Measurements from ENCODE around the gene LRRC61.
A peak's percentile ranks its signal among the peaks of the same experiment; 100 is the strongest.
"Not testable (repeated sequence)": the region's sequence is repeated elsewhere in the genome, so short reads cannot be mapped to it uniquely, and the experiment has no call there.

Gene LRRC61, protein sequence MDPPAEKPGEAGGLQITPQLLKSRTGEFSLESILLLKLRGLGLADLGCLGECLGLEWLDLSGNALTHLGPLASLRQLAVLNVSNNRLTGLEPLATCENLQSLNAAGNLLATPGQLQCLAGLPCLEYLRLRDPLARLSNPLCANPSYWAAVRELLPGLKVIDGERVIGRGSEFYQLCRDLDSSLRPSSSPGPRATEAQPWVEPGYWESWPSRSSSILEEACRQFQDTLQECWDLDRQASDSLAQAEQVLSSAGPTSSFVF

DNA sequence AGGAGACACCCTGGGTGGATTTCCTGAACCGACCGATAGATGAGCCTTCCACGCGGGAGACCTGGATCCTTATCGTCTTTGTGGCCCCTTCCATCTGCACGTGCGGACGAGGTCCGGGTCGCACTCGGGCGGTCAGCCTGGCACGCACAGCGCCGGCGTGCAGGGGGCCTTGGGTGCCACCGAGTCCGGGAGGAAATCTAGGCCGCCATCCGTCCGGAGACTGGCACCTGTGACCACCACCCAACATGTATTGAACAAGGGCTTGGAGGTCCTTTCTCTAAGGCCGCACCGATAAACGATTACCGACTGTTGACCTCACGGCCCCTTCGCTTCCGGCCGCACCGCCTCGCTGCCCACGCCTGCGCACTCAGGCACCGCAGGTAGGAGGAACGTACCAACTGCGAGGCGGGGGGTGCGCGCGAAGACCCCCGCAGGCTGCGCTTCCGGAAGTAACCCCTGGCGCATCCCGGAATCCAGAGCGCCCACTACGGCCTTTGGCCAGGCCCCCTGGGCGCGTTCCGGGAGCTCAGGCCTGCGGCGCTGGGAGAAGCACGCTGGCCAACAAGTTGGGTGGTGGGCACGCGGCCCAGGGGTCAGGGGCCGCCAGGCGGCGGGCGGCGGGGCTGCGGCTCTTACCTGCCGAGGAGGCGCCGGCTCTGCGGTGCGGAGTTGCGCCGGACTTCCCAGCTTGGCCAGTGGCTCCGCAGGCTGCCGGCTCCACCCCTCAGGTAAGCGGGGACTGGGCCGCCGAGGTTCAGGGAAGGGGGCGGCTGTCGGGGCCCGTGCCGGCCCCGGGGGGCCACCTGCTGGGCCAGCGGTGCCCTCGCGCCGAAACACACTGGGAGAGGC, at the start of gene LRRC61, which contains the start of gene ACTR3C:
TSS of gene LRRC61 (plus strand) at position 523 of the 849 bp plus-strand sequence. CDS start 13,507 bp downstream, outside the sequence.
TSS of gene ACTR3C (minus strand) at position 713 of the 849 bp plus-strand sequence. CDS start 28,249 bp downstream, outside the sequence.
- no peak for DNase-seq (ENCODE audit: low read depth)

DNA sequence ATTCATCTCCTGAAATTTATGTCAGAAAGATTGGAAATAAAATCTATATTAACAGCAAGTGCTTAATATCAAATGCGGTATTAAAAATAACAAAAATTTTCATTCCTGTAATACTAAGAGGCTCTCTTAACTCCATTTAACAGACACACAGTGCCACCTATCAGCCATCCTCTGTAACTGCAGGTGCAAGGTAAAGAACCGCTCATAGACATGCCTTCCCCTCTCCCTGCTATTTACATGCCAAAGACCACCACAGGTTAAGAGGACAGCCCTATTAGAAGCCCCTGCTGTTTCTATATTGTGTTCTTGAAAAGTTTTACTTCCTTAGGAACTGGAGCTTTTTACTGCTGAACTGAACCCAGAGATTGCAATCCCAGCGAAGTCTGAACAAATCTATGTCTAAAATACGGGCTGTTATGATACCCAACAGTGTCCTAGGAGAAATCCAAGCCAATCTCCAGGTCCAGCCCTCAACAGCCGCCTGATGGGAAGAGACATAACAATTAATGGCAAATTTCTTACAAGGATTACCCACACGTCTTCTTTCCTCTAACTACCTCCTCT, 46.9 kb upstream of the LRRC61 start:
- peak; percentile 41 for DNase-seq (ENCODE audit: low read depth)

DNA sequence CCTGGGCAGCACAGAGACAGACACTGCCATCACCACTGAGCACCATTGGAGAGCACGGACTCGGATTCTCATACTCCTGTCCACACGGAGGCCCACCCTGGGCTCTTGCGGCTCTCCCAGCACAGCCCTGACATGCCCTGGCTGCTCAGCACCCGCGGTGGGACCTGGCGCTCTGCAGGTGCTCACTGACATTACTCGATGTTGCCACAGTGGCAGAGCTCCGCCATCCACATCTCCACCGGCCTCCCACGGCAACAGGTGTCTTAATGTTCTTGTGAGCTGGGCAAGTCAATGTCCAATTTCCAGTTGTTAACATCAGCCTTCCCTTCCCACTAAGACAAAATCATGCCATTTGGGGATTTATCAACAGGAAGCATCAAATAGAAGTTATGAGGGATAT, 44.8 kb upstream of the LRRC61 start:
- not testable (repeated sequence) for DNase-seq (ENCODE audit: low read depth)

DNA sequence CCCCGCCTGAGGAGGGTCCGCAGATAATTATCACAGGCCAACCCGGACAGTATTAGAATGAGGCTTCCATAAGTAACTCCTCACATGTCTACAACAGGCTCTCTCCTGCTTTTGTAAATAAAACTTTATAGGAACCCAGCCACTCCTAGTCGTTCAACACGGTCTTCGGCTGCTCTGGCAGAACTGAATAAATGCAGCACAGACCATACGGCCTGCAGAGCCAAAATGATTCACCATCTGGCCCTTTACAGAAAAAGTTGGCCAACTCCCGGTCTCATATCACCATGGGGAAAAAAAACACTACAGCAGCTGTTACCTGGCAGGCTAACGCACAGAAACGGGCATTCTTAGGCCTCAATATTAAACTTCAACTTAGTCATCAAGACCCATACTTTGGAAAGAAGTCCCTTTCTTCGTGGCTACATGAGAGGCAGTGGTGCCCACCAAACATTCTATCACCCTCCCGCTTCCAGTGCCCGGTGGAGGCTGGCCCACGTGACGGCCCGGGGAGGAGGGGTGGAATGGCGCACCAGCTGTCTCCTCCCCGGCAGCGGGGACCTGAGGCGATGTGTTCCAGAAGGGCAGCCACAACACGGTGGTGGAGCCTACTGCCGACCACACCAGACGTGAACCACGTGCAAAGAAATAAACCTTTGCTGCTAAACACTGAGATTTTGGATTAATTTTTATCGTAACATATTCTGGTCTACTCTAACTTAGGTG, 41.3 kb upstream of the LRRC61 start:
- not testable (repeated sequence) for DNase-seq (ENCODE audit: low read depth)

DNA sequence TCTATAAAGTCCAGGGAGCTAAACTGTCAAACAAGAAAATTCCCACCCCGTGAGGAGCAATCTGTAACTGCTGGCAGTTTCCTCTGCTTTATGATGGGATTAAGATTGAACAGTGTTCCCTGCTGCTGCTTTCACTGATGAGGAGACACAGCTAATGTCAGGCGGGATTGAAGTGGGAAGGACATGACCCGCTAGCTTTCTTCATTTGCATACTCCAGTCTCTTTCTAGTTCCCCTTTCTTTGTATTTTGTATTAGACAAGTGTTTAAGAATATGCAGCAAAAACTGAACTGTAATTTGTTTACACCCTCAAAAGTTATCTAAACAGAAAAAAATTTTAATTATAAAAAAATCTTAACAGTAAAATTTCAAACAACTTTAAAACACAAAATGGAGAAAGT, 40.0 kb upstream of the LRRC61 start:
- not testable (repeated sequence) for DNase-seq (ENCODE audit: low read depth)

DNA sequence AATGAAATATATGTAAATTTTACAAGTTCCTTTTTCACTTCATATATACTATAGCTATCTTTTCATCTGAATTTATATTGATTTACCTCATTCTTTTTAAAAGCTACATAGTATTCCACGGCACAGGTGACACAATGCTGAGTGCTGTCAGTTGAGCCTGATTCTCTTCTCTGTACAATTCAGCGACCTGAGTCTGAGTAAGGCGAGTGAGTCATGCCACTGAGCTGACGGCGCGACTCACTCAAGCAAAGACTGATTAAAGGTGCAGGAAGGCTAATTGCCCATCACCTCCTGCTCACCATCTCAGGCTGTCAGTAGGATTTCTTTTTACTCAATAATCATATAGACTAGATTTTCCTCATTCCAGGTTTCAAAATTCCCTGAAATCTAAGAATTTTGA, 39.5 kb upstream of the LRRC61 start:
- not testable (repeated sequence) for DNase-seq (ENCODE audit: low read depth)

DNA sequence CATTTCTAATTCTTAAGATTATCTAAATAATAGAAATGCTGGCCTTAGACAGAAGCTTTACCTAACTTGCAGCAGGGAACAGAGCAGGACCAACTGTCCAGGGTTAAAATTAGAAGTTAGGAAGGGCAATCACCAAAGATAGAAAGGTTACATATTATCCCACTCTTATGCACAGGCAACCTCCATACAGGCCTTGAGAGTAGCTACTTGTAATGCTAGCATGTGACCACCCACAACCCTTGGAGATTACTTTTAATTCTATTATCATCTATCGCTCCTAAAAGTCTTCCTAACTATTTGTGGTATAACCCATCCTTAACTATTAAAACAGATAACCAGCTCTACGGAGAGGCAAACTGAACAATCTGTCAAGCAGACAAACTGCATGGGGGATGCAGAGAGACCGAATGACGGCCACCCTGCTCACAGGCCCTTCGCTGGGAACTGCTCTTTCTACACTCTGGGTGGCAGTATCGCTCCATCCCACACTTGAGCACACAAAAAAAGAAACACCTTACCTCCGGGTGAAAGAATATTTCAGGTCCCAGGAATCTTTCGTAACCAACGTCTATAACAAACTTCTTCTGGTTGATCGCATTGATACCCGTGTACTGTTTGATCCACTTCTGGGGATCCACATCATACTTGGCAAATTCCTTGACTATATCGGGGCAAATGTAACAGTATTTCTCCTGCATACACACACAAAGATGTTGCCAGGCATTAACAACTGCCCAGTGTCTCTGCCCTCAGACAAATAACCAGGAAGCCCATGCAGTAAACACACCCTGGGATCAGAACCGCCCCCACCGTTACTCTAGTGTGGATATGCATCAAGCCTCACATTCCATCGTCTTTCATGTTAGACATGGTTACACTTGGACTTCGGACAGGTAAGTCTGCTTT, 37.1 kb upstream of the LRRC61 start:
- DNase-seq (ENCODE audit: low read depth): peak; percentile 19

DNA sequence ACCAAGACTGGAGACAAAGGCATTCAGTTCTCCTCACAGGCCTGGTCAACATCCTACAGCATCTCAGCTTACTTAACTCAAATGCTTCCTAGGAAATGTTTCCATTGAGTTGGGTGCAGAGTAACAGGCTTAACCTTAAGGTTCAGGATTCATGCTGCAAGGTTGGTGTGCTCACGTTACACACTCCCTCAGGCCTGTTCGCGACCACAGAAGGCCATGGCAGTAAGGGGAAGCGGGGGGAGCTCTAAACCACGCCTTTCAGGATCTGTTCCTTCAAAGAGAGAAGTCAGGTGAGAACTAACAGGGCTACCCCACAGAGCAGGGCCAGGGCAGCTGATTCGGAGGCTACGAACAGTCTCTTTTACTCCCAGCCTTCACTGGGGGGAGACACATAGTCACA, 35.3 kb upstream of the LRRC61 start:
- not testable (repeated sequence) for DNase-seq (ENCODE audit: low read depth)

DNA sequence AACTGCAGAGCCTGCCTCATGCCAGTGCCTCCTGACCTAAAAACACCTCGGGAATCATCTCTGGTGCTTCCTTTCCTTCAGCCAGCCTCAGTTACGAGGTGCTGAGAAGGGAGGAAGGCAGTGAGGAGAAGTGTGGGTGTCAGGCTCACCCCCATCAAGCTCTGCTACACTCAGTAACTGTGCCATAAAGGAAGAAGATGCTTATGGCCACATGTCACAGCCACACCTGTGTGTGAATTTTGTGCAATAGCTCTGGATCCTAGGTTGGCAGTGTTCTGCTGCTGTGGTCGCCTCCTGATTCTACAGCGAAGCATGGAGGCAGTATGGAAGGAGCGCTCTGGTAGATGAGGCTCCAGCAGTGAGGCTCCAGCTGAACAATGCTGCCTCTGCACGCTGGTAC, 34.3 kb upstream of the LRRC61 start:
- not testable (repeated sequence) for DNase-seq (ENCODE audit: low read depth)

DNA sequence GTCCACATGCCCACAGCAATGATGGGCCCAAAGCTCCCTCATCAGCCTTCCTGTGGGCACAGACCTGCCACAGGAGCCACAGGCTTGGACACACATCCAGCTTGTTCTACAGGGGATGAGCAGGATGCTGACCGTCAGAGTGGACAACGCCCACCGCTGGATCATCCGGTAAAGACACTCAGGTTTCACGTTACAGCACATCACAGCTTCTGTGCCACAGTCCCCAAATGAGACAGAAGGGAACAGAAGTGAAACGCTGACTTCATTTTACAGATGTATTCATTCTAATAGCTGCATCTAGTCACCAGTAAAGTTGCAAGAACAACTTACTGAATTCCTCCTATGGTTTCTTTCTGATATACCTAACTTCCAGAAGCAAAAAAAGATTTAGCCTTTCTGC, 32.8 kb upstream of the LRRC61 start:
- not testable (repeated sequence) for DNase-seq (ENCODE audit: low read depth)

DNA sequence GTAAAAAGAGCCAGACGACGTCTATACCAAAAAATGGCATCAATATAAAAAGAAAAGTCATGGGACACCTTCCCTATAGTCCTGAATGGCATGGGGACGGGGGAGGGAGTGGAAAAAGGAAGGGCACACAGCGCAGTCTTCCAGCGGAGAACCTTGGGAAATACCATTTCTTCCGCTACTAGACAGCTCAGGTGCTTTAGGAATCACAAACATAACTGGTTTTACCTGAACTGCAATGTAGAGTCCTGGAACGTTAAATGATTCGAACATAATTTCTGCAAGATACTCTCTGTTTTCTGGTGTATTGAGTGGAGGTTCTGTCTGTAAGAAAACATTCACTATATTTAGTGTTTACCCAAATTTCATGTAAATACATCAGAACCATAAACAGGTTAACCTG, 28.1 kb upstream of the LRRC61 start:
- DNase-seq (ENCODE audit: low read depth): not testable (repeated sequence)

DNA sequence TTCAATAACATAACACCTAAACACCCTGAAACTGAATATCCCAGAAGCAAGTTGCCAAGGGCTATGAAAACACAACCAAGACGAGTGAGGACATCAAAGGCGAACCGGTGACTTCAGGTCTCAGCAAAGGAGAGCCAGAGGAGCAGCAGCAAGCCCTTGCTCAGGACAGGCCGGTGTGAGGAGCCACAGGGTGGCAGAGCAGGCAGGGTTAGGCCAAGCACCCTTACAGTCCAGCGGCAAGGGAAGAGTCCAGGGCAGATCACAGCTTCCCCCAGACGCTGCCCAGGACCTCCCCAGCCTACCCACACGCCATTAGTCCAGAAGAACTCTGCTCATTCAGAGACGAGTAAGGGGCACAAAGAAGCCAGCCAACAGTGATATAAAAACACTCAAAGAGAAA, 27.5 kb upstream of the LRRC61 start:
- DNase-seq (ENCODE audit: low read depth): not testable (repeated sequence)

DNA sequence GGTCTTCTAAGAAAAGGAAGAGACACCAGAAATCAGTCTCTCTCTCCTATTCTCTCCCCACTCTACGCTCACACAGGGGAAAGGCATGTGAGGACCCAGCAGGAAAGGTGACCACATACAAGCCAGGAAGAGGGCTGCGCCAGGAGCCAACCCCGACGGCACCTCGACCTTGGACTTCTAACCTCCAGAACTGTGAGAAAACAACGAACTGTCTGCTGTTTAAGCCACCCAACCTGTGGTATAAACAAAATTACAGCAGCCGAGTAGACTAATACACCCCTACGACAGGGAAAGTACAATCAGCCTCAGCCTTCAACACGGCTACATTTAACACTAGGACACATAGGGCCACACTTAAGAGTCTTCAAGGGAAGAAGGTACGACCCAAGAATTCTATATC, 26.4 kb upstream of the LRRC61 start:
- not testable (repeated sequence) for DNase-seq (ENCODE audit: low read depth)

DNA sequence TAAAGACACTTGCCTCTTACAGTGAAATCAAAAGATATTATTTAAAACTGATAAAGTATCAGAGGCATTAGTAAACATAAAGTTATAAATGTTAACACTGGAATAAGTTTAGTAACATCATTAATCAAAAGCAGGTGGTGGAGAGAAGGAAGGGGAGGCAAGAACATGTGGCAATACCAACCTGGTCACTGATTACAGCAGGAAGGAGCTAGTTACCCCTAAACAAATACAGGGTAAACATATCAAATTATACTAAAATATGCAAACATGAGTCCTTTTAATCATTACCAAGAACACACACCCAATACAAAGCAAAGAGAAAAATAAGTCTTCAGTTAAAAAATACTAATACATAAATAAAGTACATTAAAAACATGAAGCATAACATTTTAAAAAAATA, 25.2 kb upstream of the LRRC61 start:
- DNase-seq (ENCODE audit: low read depth): not testable (repeated sequence)

DNA sequence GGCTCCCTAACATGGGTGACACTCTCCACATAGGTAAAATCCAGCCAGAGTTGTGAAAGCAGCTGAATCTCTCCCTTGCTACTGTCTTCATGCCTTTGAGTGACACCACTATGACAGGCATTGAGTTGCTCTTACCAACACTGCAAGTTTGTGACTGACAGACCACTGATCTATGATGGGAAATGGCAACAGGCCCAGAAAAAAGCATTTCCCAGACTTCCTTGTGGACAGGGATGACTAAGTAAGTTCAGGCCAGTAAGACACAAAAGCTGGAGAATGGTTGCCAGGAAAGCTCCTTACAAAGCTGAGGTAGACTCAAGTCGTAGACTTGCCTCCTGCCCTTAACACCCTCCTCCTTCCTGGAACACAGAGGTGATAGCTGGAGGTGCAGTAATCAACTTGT, 20.2 kb upstream of the LRRC61 start:
- DNase-seq (ENCODE audit: low read depth): not testable (repeated sequence)

DNA sequence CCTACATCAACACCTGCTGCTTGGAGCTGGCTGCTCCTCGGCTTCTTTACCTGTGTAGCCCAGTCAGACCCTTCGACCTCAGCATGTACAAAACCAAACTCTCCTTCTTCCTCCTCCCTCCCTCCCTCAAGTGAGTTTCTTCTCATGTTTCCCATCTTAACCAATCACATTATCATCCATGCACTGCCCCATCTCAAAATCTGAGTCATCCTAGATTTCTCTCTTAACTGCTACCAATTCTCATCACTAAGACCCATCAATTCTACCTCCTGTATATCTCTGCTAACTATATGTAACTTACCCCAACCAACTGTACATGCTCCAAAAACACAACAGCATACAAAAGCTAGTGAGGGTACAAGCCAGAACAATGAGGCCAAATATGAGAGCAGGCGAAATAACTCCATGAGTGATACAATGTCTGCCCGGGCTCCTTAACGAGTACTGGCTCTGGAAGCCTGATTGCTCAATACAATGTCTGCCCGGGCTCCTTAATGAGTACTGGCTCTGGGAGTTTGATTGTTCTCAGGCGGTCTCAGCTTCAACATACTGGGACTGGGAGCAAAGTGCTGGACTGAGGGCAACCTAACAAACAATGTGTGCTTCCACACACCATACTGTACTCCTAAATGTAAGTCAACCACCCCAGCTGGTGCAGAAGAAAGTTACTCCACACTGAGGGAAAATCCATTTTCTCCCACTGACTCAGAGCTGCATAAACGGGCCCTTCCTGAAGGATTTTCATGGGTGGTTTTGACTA, 18.5 kb upstream of the LRRC61 start:
- DNase-seq (ENCODE audit: low read depth): not testable (repeated sequence)

DNA sequence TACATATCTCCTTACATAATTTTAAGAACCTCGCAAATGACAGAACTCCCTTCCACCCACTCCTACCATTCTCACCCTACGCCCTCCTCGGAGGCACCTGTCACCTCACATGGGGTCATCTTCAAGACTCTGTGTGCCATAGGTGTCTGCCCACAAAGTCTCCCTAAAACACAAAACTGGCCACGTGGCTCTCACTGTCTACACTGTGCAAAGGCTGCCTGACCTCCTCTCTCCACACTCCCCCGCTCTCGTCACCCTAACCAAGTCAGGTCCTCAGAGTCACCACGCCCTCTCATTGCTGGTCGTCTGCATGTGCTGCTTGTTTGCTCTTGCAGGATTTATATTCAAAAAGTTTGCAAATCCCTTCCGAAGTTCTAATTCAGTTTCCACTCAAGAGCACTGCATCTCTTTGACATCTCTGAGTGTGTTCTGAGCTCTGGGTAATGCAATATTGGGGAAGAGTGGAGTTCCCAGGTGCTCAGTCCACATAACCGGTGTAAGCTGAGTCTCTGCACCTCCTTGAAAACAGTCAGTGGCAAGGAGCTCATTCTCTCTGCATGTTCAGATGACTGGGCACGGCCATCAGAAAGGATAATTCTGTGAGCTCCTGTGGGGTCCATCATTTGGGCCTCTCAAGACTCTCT, 17.8 kb upstream of the LRRC61 start:
- not testable (repeated sequence) for DNase-seq (ENCODE audit: low read depth)

DNA sequence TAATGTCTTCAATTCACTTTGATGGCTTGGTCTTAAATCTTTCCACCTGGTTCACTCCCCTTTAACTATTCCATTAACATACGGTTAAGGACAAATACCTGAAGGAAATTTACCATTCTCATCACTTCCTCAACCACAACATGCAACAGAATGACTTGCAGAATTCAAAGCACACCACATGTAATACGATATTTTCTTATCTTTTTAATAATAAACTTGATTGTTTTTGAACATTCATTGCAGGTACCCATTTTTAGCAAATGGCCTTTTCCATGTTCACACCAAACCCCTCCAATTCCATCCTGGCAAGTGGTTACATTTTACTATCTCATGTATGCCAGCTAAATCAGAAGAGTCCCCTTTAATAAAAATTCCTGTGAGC, 17.3 kb upstream of the LRRC61 start:
- not testable (repeated sequence) for DNase-seq (ENCODE audit: low read depth)

DNA sequence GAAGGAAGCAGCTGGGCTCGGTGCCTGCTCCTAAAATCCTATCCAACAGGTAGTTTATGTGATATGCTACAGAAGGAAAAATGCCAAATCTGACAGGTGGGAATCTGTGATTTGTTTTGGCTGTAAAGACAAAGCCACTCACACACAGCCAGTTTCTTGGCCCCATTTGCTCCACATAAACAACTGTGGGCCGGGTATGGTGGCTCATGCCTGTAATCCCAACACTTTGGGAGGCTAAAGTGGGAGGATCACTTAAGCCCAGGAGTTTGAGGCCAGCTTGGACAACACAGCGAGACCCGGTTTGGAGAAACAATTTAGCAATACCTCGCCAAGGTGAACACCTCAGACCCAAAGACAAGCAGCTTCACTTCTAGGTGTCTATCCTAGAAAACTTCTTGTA, 16.8 kb upstream of the LRRC61 start:
- DNase-seq (ENCODE audit: low read depth): not testable (repeated sequence)

DNA sequence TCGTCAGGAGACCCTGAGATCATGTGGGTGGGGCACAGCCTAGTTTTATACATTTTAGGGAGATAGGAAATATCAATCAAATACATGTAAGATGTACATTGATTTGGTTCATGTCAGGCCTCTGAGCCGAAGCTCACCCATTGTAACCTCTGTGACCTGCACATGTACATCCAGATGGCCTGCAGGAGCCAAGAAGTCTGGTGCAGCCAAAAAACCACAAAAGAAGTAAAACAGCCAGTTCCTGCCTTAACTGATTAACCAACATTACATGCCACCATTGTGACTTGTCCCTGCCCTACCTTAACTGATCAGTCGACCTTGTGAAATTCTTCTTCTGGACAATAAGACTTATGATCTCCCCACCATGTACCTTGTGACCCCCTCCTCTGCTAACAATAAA, 16.0 kb upstream of the LRRC61 start:
- peak; percentile 23 for DNase-seq (ENCODE audit: low read depth)

Measured in ELR (cell line).